ENCODE results near the gene JAKMIP1. TPM values are rescaled to one million over a fixed set of nuclear protein-coding genes. Genes with fewer than 3 reads are reported as not detected.

Gene JAKMIP1
- total RNA-seq, 1 experiment from 2014 or later: not detected

GRCh38 chr4:6207602-6208001 lies 7.3 kb upstream of the JAKMIP1 start:
- Mint-ChIP-seq H3K4me1 (ENCODE audit: low read depth, unreplicated experiment) (no peaks in the 10 kb centered on the region), H3K4me3 (ENCODE audit: unreplicated experiment) (no peak overlapping the region), H3K27me3 (ENCODE audit: insufficient read depth, unreplicated experiment) (peaks cover 8% of the 10 kb centered on the region), H3K9me3 (ENCODE audit: unreplicated experiment) (no peaks in the 10 kb centered on the region), H3K27ac (ENCODE audit: unreplicated experiment) (no peak overlapping the region), H3K36me3 (ENCODE audit: insufficient read depth, unreplicated experiment) (no peaks in the 10 kb centered on the region)
- no peak overlapping the region for H3K4me3 ChIP-seq (ENCODE audit: low read depth, low read length)
- H3K36me3 ChIP-seq (ENCODE audit: control insufficient read depth, insufficient read depth, low read length): no peaks in the 10 kb centered on the region
- TF ChIP-seq, protein P1, sequence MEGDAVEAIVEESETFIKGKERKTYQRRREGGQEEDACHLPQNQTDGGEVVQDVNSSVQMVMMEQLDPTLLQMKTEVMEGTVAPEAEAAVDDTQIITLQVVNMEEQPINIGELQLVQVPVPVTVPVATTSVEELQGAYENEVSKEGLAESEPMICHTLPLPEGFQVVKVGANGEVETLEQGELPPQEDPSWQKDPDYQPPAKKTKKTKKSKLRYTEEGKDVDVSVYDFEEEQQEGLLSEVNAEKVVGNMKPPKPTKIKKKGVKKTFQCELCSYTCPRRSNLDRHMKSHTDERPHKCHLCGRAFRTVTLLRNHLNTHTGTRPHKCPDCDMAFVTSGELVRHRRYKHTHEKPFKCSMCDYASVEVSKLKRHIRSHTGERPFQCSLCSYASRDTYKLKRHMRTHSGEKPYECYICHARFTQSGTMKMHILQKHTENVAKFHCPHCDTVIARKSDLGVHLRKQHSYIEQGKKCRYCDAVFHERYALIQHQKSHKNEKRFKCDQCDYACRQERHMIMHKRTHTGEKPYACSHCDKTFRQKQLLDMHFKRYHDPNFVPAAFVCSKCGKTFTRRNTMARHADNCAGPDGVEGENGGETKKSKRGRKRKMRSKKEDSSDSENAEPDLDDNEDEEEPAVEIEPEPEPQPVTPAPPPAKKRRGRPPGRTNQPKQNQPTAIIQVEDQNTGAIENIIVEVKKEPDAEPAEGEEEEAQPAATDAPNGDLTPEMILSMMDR (IDR thresholded peaks at IDR 0.05; ENCODE audit: insufficient read depth in 1 of 2, low read depth in 1 of 2, low read length in 1 of 2, severe bottlenecking in 1 of 2, unreplicated experiment in 1 of 2): no peak
- intact Hi-C loops (cut with micrococcal nuclease; ENCODE audit: unreplicated experiment): no loop called here
- H3K4me1 ChIP-seq: no peaks in the 10 kb centered on the region
- H3K9me3 ChIP-seq: no peaks in the 10 kb centered on the region
- DNase-seq: no peak
- POLR2A ChIA-PET: no interaction called here
- BruUV-seq (replicated peaks): no TSS peak
- H3K27me3 ChIP-seq (replicated peaks; ENCODE audit: control insufficient read depth, insufficient read depth, low read length): no peaks in the 10 kb centered on the region; the same call in 1 of the 2 replicates
- CTCF ChIA-PET: no interaction called here

DNA sequence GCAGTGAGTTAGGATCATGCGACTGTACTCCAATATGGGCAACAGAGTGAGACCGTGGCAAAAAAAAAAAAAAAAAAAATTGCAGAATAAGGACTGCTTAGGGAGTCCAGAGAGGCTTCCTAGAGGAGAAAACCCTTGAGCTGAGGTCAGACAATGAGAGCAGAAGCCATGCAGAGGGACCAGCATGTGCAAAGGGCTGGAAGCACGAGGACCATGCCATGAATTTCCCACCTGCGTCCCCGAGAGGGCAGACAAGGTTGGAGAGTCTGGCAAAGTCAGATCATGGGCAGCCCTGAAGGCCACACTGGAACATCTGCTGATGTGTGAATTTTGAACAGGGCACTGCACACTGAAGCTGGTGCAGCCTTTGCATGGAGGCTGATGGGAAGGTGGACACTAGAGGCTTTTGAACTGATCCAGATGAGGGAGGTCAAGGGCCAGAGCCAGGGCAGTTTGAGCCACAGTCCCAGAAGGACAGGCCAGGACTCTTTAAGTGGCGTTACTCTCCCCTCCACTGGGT lies 6.5 kb upstream of the JAKMIP1 start:
- TF ChIP-seq, protein P1 (IDR thresholded peaks at IDR 0.05; ENCODE audit: insufficient read depth in 1 of 2, low read depth in 1 of 2, low read length in 1 of 2, severe bottlenecking in 1 of 2, unreplicated experiment in 1 of 2): no peak
- H3K9me3 ChIP-seq: no peaks in the 10 kb centered on the region
- H3K27me3 ChIP-seq (replicated peaks; ENCODE audit: control insufficient read depth, insufficient read depth, low read length): no peaks in the 10 kb centered on the region; the same call in 1 of the 2 replicates
- H3K36me3 ChIP-seq (ENCODE audit: control insufficient read depth, insufficient read depth, low read length): no peaks in the 10 kb centered on the region
- POLR2A ChIA-PET: no interaction called here
- CTCF ChIA-PET: no interaction called here
- Mint-ChIP-seq H3K27me3 (ENCODE audit: insufficient read depth, unreplicated experiment) (peaks cover 8% of the 10 kb centered on the region), H3K4me3 (ENCODE audit: unreplicated experiment) (no peak overlapping the region), H3K36me3 (ENCODE audit: insufficient read depth, unreplicated experiment) (no peaks in the 10 kb centered on the region), H3K27ac (ENCODE audit: unreplicated experiment) (no peak overlapping the region), H3K9me3 (ENCODE audit: unreplicated experiment) (peaks cover 1% of the 10 kb centered on the region), H3K4me1 (ENCODE audit: low read depth, unreplicated experiment) (no peaks in the 10 kb centered on the region)
- BruUV-seq (replicated peaks): no TSS peak
- intact Hi-C loops (cut with micrococcal nuclease; ENCODE audit: unreplicated experiment): no loop called here
- H3K4me3 ChIP-seq (ENCODE audit: low read depth, low read length): no peak overlapping the region
- H3K4me1 ChIP-seq: no peaks in the 10 kb centered on the region
- DNase-seq: no peak

DNA sequence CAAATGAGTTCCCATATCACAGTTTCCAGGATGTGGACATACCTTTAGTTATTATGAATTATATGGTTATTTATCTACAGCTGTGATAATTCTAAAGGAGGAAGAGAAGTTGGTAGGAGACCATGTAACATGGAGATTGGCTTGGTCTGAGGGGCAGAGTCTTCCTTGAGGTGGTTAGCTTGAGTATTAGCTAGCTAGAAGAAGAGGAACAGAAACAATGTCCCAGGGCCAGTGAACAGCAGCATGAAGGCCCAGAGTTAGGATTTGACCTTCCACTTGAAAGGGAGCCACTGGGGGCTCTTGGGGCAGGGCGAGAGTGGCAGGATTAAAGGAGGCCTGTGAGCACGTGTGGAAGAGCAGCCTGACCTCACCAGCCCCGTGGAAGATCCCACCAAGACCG lies 5.6 kb upstream of the JAKMIP1 start:
- Histone ChIP-seq H3K4me1 (no peaks in the 10 kb centered on the region), H3K4me3 (ENCODE audit: low read depth, low read length) (no peak overlapping the region), H3K36me3 (ENCODE audit: control insufficient read depth, insufficient read depth, low read length) (no peaks in the 10 kb centered on the region), H3K9me3 (no peaks in the 10 kb centered on the region), H3K27me3 (replicated peaks; ENCODE audit: control insufficient read depth, insufficient read depth, low read length) (no peaks in the 10 kb centered on the region; the same call in 1 of the 2 replicates)
- peaks cover 10% of the 10 kb centered on the region for H3K9me3 Mint-ChIP-seq (ENCODE audit: unreplicated experiment)
- no TSS peak for BruUV-seq (replicated peaks)
- no peak for DNase-seq
- no peaks in the 10 kb centered on the region for H3K36me3 Mint-ChIP-seq (ENCODE audit: insufficient read depth, unreplicated experiment)
- no peak overlapping the region for H3K4me3 Mint-ChIP-seq (ENCODE audit: unreplicated experiment)
- no peak overlapping the region for H3K27ac Mint-ChIP-seq (ENCODE audit: unreplicated experiment)
- peaks cover 14% of the 10 kb centered on the region for H3K27me3 Mint-ChIP-seq (ENCODE audit: insufficient read depth, unreplicated experiment)
- TF ChIP-seq, protein P1 (IDR thresholded peaks at IDR 0.05; ENCODE audit: insufficient read depth in 1 of 2, low read depth in 1 of 2, low read length in 1 of 2, severe bottlenecking in 1 of 2, unreplicated experiment in 1 of 2): no peak
- ChIA-PET POLR2A (no interaction called here), CTCF (no interaction called here)
- H3K4me1 Mint-ChIP-seq (ENCODE audit: low read depth, unreplicated experiment): no peaks in the 10 kb centered on the region
- intact Hi-C loops (cut with micrococcal nuclease; ENCODE audit: unreplicated experiment): no loop called here
